GM23248 (cell line): ENCODE results near the gene CRELD2.

ENCODE experiments used
- EZH2 ChIP-seq: fragments of 200-600 bp; sonication (generic); IDR thresholded peaks from 2 replicates; pipeline ENCODE4 v1.6.1; 2018; ENCODE audit warnings: antibody characterized with exemption, mild to moderate bottlenecking; ENCODE audit not compliant: insufficient read depth, poor library complexity, severe bottlenecking
- EZH2phosphoT487 ChIP-seq: fragments of 200-600 bp; sonication (generic); IDR thresholded peaks from 2 replicates; pipeline ENCODE4 v1.6.1; 2018; ENCODE audit warnings: antibody characterized with exemption, moderate library complexity, mild to moderate bottlenecking, low read depth; ENCODE audit not compliant: insufficient read depth

GRCh38 chr22:49961601-49962011, 43.2 kb downstream of the CRELD2 start:
- TF ChIP-seq EZH2phosphoT487 = no peak
- no peak for TF ChIP-seq EZH2
